Activated naive CD4-positive, alpha-beta T cell treated with anti-CD3 and anti-CD28 coated beads, Interleukin-2, amount 50 U/mL, for 72 hours (primary cell): Measurements from ENCODE around the gene CFTR. TPM values are rescaled to one million over a fixed set of nuclear protein-coding genes. Genes with fewer than 3 reads are reported as not detected.

Experiments used
- ATAC-seq, 2 donors: fragments of 150-1000 bp; cut with Tn5 transposase; 2 replicates each; pipeline ENCODE4 v1.10.0; 2021; ENCODE audit warnings: mild to moderate bottlenecking in 2 of 2, moderate library complexity in 2 of 2
- DNase-seq, 2 donors: peaks; one replicate each; pipeline ENCODE4 v3.0.0; 2021 to 2022; ENCODE audit warnings: low spot score in 2 of 2
- H3K27ac Mint-ChIP-seq, 2 donors: one replicate each; pipeline ENCODE4 v1.8.0; 2022; ENCODE audit warnings: mild to moderate bottlenecking in 2 of 2, mixed read lengths in 2 of 2
- H3K36me3 Mint-ChIP-seq, 2 donors: one replicate each; pipeline ENCODE4 v1.8.0; 2022; ENCODE audit warnings: mixed read lengths in 2 of 2
- H3K9me3 Mint-ChIP-seq, 2 donors: one replicate each; pipeline ENCODE4 v1.8.0; 2022; ENCODE audit warnings: mixed read lengths in 2 of 2
- total RNA-seq, 2 donors: library from RNA; stranded (reverse); gene quantifications; one replicate each; pipeline ENCODE4 v1.2.3, GENCODE V29; 2022

Gene CFTR
- total RNA-seq, 2 donors from 2014 or later = not detected

DNA sequence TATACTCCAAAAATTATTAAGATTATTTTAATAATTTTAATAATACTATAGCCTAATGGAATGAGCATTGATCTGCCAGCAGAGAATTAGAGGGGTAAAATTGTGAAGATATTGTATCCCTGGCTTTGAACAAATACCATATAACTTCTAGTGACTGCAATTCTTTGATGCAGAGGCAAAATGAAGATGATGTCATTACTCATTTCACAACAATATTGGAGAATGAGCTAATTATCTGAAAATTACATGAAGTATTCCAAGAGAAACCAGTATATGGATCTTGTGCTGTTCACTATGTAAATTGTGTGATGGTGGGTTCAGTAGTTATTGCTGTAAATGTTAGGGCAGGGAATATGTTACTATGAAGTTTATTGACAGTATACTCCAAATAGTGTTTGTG is 80.2 kb downstream of the CFTR start:
- H3K36me3 Mint-ChIP-seq = no peaks in the 10 kb centered on the region
- DNase-seq (no peak), ATAC-seq (no peak)
- no peak overlapping the region for H3K27ac Mint-ChIP-seq
- peaks cover 0 to 4% of the 10 kb centered on the region in 2 donors for H3K9me3 Mint-ChIP-seq

DNA sequence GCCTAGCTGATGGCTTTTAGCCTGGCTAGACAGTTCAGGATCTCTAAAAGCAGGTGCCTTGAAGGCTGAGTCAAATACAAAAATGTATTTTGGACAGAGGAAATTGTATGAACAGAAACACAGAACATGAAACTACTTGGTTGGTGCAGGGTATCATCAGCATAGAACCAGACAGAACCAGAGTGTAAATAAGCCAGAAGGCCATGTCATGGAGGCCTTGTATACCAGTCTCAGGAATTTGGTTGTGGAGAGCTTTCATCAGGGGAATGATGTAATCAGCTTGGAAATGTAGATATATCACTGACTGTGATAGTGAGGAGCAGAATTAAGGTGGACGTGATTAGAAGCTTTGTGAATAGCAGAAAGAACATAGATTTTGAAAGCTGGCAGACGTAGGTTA is 82.9 kb downstream of the CFTR start:
- ATAC-seq = no peak
- Mint-ChIP-seq H3K27ac (no peak overlapping the region), H3K9me3 (peaks cover 0 to 4% of the 10 kb centered on the region in 2 donors), H3K36me3 (no peaks in the 10 kb centered on the region)
- DNase-seq = no peak

GRCh38 chr7:117564080-117564479 is 84.3 kb downstream of the CFTR start:
- ATAC-seq (no peak), DNase-seq (no peak)
- H3K36me3 Mint-ChIP-seq = no peaks in the 10 kb centered on the region
- H3K27ac Mint-ChIP-seq = no peak overlapping the region
- no peaks in the 10 kb centered on the region for H3K9me3 Mint-ChIP-seq

DNA sequence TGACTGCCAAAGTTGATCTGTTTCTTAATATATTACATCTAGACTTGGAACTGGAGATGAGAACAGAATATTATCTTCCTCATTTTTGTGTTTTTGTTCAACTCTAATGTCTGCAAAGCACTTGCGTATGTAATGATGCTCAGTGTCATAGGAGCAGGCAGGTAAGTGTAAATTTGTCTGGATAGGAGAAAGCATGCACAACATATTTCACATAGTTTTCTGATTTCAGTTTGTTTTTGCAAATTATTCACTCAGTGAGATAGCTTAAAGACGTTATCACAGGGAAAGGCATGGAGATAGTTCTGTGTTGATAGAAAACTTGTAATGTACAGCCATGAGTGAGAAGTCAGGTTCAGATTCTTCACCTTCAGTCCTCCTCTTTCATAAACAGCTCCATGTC is 84.8 kb downstream of the CFTR start:
- ATAC-seq (no peak), DNase-seq (no peak)
- no peak overlapping the region for H3K27ac Mint-ChIP-seq

GRCh38 chr7:117565226-117565625 is 85.4 kb downstream of the CFTR start:
- no peaks in the 10 kb centered on the region for H3K9me3 Mint-ChIP-seq
- no peaks in the 10 kb centered on the region for H3K36me3 Mint-ChIP-seq
- DNase-seq = no peak
- H3K27ac Mint-ChIP-seq = no peak overlapping the region
- no peak for ATAC-seq

More for the DNA sequence above, 84.8 kb downstream of the CFTR start:
- no peaks in the 10 kb centered on the region for H3K36me3 Mint-ChIP-seq
- no peaks in the 10 kb centered on the region for H3K9me3 Mint-ChIP-seq

DNA sequence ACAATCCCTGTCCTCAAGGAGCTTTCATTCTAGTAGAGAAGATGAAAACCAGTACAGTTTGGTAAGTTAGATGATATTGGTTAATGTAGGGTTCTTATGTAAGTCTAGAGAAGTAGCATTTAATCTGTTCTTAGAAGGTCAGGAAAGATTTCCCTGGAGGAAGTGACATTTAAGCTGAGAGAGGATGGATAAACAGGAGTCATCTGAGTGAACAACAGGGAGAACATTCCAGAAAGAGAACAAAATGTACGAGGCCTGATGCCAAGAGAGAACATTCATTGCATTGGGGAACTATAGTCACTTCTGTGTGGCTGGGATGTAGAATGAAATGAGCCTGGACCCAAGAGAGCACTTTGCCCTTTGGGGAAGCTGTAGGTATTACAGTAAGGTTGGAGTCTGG is 88.0 kb downstream of the CFTR start:
- DNase-seq (no peak), ATAC-seq (no peak)
- Mint-ChIP-seq H3K36me3 (no peaks in the 10 kb centered on the region), H3K27ac (no peak overlapping the region), H3K9me3 (no peaks in the 10 kb centered on the region)

DNA sequence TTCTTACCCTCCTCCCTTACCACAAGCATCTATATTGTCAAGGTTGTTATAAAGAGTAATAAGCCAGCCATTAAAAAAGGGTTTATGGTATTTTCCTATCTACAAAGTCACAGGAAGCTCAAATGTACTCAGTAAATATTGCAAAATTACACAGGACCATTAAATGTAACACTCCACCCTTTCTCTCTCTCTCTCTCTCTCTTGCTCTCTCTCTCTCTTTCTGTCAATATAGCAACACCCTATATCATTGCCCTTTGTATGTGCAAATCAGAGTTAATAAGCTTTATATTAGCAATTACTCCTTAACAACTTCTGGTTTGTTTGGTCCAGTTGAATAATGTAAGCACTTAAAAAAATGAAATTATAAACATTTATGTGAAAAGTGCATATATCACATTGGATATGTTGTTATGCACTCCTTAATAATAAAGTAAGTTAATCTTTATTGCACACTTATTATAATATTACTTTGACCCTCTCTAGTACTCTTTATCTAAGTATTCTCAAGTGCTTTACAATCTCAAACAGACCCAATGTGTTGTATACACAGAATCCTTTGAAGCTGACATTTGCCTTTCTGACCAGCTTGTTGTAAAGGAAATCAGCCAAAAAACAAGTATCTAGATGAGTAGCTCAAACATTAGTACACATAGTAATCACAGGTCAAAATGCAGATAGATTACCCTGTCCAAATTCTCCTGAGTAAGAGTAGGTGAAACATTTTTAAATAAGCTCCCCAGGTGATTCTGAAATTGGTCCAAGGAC is 93.2 kb downstream of the CFTR start:
- ATAC-seq (no peak), DNase-seq (no peak)
- no peaks in the 10 kb centered on the region for H3K9me3 Mint-ChIP-seq
- no peak overlapping the region for H3K27ac Mint-ChIP-seq
- H3K36me3 Mint-ChIP-seq = no peaks in the 10 kb centered on the region

GRCh38 chr7:117581424-117581823 is 101.6 kb downstream of the CFTR start:
- Mint-ChIP-seq H3K27ac (no peak overlapping the region), H3K36me3 (no peaks in the 10 kb centered on the region), H3K9me3 (no peaks in the 10 kb centered on the region)
- ATAC-seq (no peak), DNase-seq (no peak)

- no peak for DNase-seq
- no peak overlapping the region for H3K27ac Mint-ChIP-seq
- ATAC-seq = no peak
- no peaks in the 10 kb centered on the region for H3K36me3 Mint-ChIP-seq
- H3K9me3 Mint-ChIP-seq = no peaks in the 10 kb centered on the region
Observed at GRCh38 chr7:117582219-117582704, 102.4 kb downstream of the CFTR start.

DNA sequence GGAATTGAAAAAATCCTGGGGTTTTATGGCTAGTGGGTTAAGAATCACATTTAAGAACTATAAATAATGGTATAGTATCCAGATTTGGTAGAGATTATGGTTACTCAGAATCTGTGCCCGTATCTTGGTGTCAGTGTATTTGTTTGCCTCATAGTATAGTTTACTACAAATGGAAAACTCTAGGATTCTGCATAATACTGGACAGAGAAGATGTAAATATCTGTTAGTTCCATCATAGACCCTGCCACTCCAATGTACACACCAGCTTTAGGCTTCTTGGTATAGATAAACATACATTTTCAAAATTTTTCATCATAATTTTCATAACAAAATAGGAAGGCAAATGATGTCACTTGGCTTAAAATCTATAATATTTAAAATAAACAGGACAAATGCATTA is 108.1 kb downstream of the CFTR start:
- no peak for DNase-seq
- ATAC-seq = no peak
- Mint-ChIP-seq H3K36me3 (no peaks in the 10 kb centered on the region), H3K9me3 (no peaks in the 10 kb centered on the region), H3K27ac (no peak overlapping the region)

GRCh38 chr7:117588352-117588794 is 108.5 kb downstream of the CFTR start:
- H3K9me3 Mint-ChIP-seq = no peaks in the 10 kb centered on the region
- no peaks in the 10 kb centered on the region for H3K36me3 Mint-ChIP-seq
- peak in 1 of 2 donors; percentile 46 for ATAC-seq

DNA sequence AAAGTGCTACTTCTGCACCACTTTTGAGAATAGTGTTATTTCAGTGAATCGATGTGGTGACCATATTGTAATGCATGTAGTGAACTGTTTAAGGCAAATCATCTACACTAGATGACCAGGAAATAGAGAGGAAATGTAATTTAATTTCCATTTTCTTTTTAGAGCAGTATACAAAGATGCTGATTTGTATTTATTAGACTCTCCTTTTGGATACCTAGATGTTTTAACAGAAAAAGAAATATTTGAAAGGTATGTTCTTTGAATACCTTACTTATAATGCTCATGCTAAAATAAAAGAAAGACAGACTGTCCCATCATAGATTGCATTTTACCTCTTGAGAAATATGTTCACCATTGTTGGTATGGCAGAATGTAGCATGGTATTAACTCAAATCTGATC is 110.4 kb downstream of the CFTR start:
- ATAC-seq = no peak
- no peaks in the 10 kb centered on the region for H3K36me3 Mint-ChIP-seq
- no peak overlapping the region for H3K27ac Mint-ChIP-seq
- no peaks in the 10 kb centered on the region for H3K9me3 Mint-ChIP-seq
- no peak for DNase-seq

More at GRCh38 chr7:117588352-117588794, 108.5 kb downstream of the CFTR start:
- H3K27ac Mint-ChIP-seq = no peak overlapping the region
- no peak for DNase-seq

DNA sequence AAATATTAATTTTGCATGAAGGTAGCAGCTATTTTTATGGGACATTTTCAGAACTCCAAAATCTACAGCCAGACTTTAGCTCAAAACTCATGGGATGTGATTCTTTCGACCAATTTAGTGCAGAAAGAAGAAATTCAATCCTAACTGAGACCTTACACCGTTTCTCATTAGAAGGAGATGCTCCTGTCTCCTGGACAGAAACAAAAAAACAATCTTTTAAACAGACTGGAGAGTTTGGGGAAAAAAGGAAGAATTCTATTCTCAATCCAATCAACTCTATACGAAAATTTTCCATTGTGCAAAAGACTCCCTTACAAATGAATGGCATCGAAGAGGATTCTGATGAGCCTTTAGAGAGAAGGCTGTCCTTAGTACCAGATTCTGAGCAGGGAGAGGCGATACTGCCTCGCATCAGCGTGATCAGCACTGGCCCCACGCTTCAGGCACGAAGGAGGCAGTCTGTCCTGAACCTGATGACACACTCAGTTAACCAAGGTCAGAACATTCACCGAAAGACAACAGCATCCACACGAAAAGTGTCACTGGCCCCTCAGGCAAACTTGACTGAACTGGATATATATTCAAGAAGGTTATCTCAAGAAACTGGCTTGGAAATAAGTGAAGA is 112.3 kb downstream of the CFTR start:
- ATAC-seq (no peak), DNase-seq (no peak)
- Mint-ChIP-seq H3K36me3 (no peaks in the 10 kb centered on the region), H3K27ac (no peak overlapping the region), H3K9me3 (no peaks in the 10 kb centered on the region)

DNA sequence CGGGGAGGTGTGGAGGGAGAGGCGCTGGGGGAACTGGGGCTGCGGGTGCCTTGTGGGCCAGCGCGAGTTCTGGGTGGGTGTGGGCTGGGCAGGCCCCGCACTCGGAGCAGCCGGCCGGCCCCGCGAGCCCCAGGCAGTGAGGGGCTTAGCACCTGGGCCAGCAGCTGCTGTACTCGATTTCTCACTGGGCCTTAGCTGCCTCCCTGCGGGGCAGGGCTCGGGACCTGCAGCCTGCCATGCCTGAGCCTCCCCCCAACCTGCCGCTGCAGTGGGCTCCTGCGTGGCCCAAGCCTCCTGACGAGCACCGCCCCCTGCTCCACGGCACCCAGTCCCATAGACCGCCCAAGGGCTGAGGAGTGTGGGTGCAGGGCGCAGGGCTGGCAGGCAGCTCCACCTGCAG is 116.3 kb downstream of the CFTR start:
- no peaks in the 10 kb centered on the region for H3K36me3 Mint-ChIP-seq
- ATAC-seq (no peak), DNase-seq (no peak)
- H3K27ac Mint-ChIP-seq = no peak overlapping the region
- no peaks in the 10 kb centered on the region for H3K9me3 Mint-ChIP-seq

DNA sequence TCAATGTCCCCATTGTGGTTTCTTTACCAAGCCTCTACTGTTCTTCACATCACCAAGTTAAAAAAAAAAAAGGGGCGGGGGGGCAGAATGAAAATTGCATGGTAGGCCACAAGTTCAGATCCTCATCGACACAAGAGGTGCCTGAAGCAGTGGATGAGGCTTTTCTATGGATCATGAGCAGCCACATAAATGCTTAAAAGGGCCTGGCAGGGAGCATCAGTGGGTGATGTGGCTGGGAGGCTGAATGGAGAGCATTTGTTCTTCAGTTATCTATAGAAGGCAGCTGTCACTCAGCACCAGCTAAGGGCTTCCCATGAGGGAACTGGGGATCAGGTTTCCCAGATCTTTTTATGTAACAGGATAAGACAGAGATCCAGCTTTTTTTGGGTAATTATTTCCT is 117.9 kb downstream of the CFTR start:
- Mint-ChIP-seq H3K36me3 (no peaks in the 10 kb centered on the region), H3K9me3 (no peaks in the 10 kb centered on the region), H3K27ac (no peak overlapping the region)
- ATAC-seq = no peak
- DNase-seq = no peak

DNA sequence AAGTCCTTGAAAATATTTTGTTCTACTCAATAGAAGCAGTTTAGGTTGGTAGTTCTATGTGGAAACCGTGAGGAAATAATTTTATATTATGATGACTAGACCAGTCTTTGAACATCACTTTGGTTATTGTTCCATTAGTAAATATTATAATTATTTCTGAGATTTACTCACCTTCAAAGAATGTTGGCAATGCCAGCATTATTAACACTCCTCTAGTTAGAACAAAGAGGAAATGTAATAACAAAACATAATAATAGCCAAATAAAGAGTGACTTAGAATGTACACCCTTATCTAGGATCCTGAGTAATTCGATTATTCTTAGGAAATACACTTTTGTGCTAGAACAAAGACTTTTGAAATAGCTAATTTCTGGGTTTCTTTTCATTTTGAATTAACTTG is 121.1 kb downstream of the CFTR start:
- no peak overlapping the region for H3K27ac Mint-ChIP-seq
- DNase-seq = no peak
- peaks cover 0 to 5% of the 10 kb centered on the region in 2 donors for H3K9me3 Mint-ChIP-seq
- no peaks in the 10 kb centered on the region for H3K36me3 Mint-ChIP-seq
- no peak for ATAC-seq

GRCh38 chr7:117603627-117604026 is 123.8 kb downstream of the CFTR start:
- H3K36me3 Mint-ChIP-seq = no peaks in the 10 kb centered on the region
- DNase-seq (no peak), ATAC-seq (no peak)
- H3K9me3 Mint-ChIP-seq = peaks cover 0 to 6% of the 10 kb centered on the region in 2 donors
- H3K27ac Mint-ChIP-seq = no peak overlapping the region

DNA sequence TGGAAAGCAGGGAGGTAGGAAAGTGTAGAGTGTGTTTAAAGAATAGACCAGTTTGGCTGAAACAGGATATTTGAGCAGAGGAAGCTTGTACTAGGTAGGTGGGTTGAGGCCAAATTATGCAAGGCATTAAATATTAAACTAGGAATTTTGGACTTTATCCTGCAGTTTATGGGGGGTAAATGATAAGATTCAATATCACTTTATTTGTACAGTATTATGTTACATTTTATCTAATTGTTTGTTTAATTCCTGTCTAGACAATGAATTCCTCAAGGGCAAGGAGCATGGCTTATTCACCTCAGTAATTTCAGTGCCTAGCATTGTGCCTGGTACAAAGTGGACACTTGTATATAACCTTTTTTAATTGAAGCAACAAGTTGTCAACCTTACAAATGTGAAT is 125.9 kb downstream of the CFTR start:
- no peaks in the 10 kb centered on the region for H3K36me3 Mint-ChIP-seq
- ATAC-seq (no peak), DNase-seq (no peak)
- no peak overlapping the region for H3K27ac Mint-ChIP-seq
- peaks cover 0 to 6% of the 10 kb centered on the region in 2 donors for H3K9me3 Mint-ChIP-seq
